ENCODE data around the gene AKAP7. TPM values are rescaled to one million over a fixed set of nuclear protein-coding genes. Genes with fewer than 3 reads are reported as not detected.

Gene AKAP7
- polyA plus RNA-seq, 2 donors = 2.3 to 2.6 TPM

DNA sequence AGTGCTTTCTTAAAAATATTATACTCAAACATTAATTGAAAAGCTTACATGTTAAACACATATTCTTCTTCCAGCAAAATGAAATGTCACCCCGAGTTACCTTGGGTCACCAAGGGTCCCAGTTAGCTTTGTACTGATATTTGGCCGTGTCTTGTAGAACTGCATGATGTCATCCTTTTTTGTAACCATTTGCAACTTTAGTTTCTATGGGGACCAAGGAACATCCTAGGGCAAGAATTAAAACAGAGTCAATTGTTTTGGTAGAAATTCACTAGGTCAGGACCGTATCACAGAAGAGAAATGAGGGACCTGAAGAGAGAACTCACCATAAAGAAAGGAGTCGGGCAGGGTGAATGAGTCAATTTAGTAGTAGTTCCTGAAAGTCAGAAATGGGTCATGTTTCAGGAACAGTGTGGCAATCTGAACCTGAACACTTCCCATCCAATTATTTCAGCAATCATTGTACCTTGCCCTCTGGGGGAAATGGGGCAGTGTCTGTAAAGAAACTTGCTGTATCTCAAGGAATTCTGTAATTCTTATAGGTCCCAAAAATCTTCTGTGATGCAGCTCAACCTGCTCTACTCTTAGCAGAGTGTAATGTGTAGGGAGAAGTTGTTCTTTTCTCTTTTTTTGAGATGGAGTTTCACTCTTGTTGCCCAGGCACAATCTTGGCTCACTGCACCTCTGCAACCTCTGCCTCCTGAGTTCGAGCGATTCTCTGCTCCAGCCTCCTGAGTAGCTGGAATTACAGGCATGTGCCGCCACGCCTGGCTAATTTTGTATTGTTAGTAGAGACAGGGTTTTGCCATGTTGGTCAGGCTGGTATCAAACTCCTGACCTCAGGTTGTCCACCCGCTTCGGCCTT, 5.3 kb upstream of the AKAP7 start:
- no peaks in the 10 kb centered on the region for H3K27me3 ChIP-seq (ENCODE audit: control insufficient read depth in 1 of 2, insufficient read depth in 2 of 2, low read length in 2 of 2)
- H3K36me3 ChIP-seq (ENCODE audit: control insufficient read depth in 2 of 2, insufficient read depth in 2 of 2, low read length in 1 of 2) = no peaks in the 10 kb centered on the region
- WGBS, 2 donors = 67 to 71% methylated on average over 10 of the region's 10 CpGs
- H3K4me1 ChIP-seq (ENCODE audit: control insufficient read depth in 2 of 2, insufficient read depth in 2 of 2, low read length in 1 of 2) = no peaks in the 10 kb centered on the region
- H3K27ac ChIP-seq (ENCODE audit: low read depth in 2 of 2, low read length in 1 of 2) = no peak overlapping the region
- no peak overlapping the region for H3K4me3 ChIP-seq (ENCODE audit: low read depth in 1 of 2, low read length in 2 of 2)
- H3K9me3 ChIP-seq (ENCODE audit: control insufficient read depth in 2 of 2, insufficient read depth in 1 of 2, low read depth in 1 of 2, low read length in 1 of 2) = no peaks in the 10 kb centered on the region

DNA sequence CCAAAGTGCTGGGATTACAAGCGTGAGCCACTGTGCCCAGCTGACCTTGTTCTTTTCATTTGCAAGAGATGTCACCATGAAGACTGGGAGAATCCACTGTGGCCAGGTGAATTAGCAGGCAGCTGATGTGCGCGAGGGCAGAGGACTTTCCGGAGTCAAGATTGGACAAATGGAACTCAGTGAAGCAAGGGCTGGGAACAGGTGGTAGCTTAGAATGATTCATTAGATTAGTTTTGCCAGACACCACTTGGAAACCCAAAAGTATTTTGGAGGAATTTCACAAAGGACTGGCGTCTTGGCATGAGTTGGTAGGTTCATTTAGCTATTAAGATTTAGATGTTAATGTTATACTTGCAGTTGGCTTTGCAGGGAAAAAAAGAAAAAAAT, 4.7 kb upstream of the AKAP7 start:
- Histone ChIP-seq H3K27me3 (ENCODE audit: control insufficient read depth in 1 of 2, insufficient read depth in 2 of 2, low read length in 2 of 2) (no peaks in the 10 kb centered on the region), H3K4me1 (ENCODE audit: control insufficient read depth in 2 of 2, insufficient read depth in 2 of 2, low read length in 1 of 2) (no peaks in the 10 kb centered on the region), H3K4me3 (ENCODE audit: low read depth in 1 of 2, low read length in 2 of 2) (no peak overlapping the region), H3K27ac (ENCODE audit: low read depth in 2 of 2, low read length in 1 of 2) (no peak overlapping the region), H3K9me3 (ENCODE audit: control insufficient read depth in 2 of 2, insufficient read depth in 1 of 2, low read depth in 1 of 2, low read length in 1 of 2) (no peaks in the 10 kb centered on the region), H3K36me3 (ENCODE audit: control insufficient read depth in 2 of 2, insufficient read depth in 2 of 2, low read length in 1 of 2) (no peaks in the 10 kb centered on the region)
- WGBS, 2 donors = 82 to 86% methylated on average over 5 of the region's 5 CpGs

DNA sequence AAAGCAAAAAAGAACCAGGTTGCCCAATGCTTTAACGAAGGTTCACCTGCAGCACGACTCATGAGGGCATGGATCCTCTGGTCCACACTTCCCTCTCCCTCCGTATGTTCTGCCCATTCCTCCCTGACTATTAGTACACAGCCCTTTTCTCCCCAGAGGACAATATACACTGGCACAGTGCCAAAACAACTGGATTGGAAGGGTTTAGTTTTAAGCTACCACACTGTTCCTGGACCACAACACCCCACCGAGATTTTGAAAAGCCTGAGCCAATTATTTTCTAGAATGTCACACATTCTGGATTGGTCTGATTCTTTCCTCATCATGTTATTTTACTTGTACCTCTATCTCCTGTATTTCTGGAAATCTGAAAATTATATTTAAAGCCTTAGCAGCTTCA, 2.9 kb upstream of the AKAP7 start:
- no peaks in the 10 kb centered on the region for H3K36me3 ChIP-seq (ENCODE audit: control insufficient read depth in 2 of 2, insufficient read depth in 2 of 2, low read length in 1 of 2)
- WGBS, 2 donors = 70 to 82% methylated on average over 4 of the region's 4 CpGs
- no peak overlapping the region for H3K4me3 ChIP-seq (ENCODE audit: low read depth in 1 of 2, low read length in 2 of 2)
- no peaks in the 10 kb centered on the region for H3K9me3 ChIP-seq (ENCODE audit: control insufficient read depth in 2 of 2, insufficient read depth in 1 of 2, low read depth in 1 of 2, low read length in 1 of 2)
- no peak overlapping the region for H3K27ac ChIP-seq (ENCODE audit: low read depth in 2 of 2, low read length in 1 of 2)
- no peaks in the 10 kb centered on the region for H3K4me1 ChIP-seq (ENCODE audit: control insufficient read depth in 2 of 2, insufficient read depth in 2 of 2, low read length in 1 of 2)
- no peaks in the 10 kb centered on the region for H3K27me3 ChIP-seq (ENCODE audit: control insufficient read depth in 1 of 2, insufficient read depth in 2 of 2, low read length in 2 of 2)

- H3K27ac ChIP-seq (ENCODE audit: low read depth in 2 of 2, low read length in 1 of 2) = no peak overlapping the region
- peak overlapping the region in 1 of 2 donors; percentile 88 for H3K4me3 ChIP-seq (ENCODE audit: low read depth in 1 of 2, low read length in 2 of 2)
- no peaks in the 10 kb centered on the region for H3K27me3 ChIP-seq (ENCODE audit: control insufficient read depth in 1 of 2, insufficient read depth in 2 of 2, low read length in 2 of 2)
- no peaks in the 10 kb centered on the region for H3K9me3 ChIP-seq (ENCODE audit: control insufficient read depth in 2 of 2, insufficient read depth in 1 of 2, low read depth in 1 of 2, low read length in 1 of 2)
- no peaks in the 10 kb centered on the region for H3K4me1 ChIP-seq (ENCODE audit: control insufficient read depth in 2 of 2, insufficient read depth in 2 of 2, low read length in 1 of 2)
- H3K36me3 ChIP-seq (ENCODE audit: control insufficient read depth in 2 of 2, insufficient read depth in 2 of 2, low read length in 1 of 2) = no peaks in the 10 kb centered on the region
- WGBS, 2 donors = 85 to 86% methylated on average over 14 of the region's 14 CpGs
Observed at GRCh38 chr6:131134220-131134979, 867 bp upstream of the AKAP7 start.

- H3K36me3 ChIP-seq (ENCODE audit: control insufficient read depth in 2 of 2, insufficient read depth in 2 of 2, low read length in 1 of 2) = no peaks in the 10 kb centered on the region
- H3K27ac ChIP-seq (ENCODE audit: low read depth in 2 of 2, low read length in 1 of 2) = peak overlapping the region; percentile 89 to 95
- H3K9me3 ChIP-seq (ENCODE audit: control insufficient read depth in 2 of 2, insufficient read depth in 1 of 2, low read depth in 1 of 2, low read length in 1 of 2) = no peaks in the 10 kb centered on the region
- peak overlapping the region; percentile 77 to 88 for H3K4me3 ChIP-seq (ENCODE audit: low read depth in 1 of 2, low read length in 2 of 2)
- no peaks in the 10 kb centered on the region for H3K4me1 ChIP-seq (ENCODE audit: control insufficient read depth in 2 of 2, insufficient read depth in 2 of 2, low read length in 1 of 2)
- WGBS, 2 donors = 5 to 6% methylated on average over 4 of the region's 4 CpGs
- no peaks in the 10 kb centered on the region for H3K27me3 ChIP-seq (ENCODE audit: control insufficient read depth in 1 of 2, insufficient read depth in 2 of 2, low read length in 2 of 2)
Observed at GRCh38 chr6:131134980-131135243, 355 bp upstream of the AKAP7 start.

- no peaks in the 10 kb centered on the region for H3K27me3 ChIP-seq (ENCODE audit: control insufficient read depth in 1 of 2, insufficient read depth in 2 of 2, low read length in 2 of 2)
- no peaks in the 10 kb centered on the region for H3K9me3 ChIP-seq (ENCODE audit: control insufficient read depth in 2 of 2, insufficient read depth in 1 of 2, low read depth in 1 of 2, low read length in 1 of 2)
- peak overlapping the region; percentile 77 to 88 for H3K4me3 ChIP-seq (ENCODE audit: low read depth in 1 of 2, low read length in 2 of 2)
- 8 to 12% methylated on average over 17 of the region's 17 CpGs for WGBS, 2 donors
- no peaks in the 10 kb centered on the region for H3K36me3 ChIP-seq (ENCODE audit: control insufficient read depth in 2 of 2, insufficient read depth in 2 of 2, low read length in 1 of 2)
- no peaks in the 10 kb centered on the region for H3K4me1 ChIP-seq (ENCODE audit: control insufficient read depth in 2 of 2, insufficient read depth in 2 of 2, low read length in 1 of 2)
- peak overlapping the region; percentile 89 to 95 for H3K27ac ChIP-seq (ENCODE audit: low read depth in 2 of 2, low read length in 1 of 2)
Observed at GRCh38 chr6:131136021-131136786, 937 bp downstream of the AKAP7 start.

DNA sequence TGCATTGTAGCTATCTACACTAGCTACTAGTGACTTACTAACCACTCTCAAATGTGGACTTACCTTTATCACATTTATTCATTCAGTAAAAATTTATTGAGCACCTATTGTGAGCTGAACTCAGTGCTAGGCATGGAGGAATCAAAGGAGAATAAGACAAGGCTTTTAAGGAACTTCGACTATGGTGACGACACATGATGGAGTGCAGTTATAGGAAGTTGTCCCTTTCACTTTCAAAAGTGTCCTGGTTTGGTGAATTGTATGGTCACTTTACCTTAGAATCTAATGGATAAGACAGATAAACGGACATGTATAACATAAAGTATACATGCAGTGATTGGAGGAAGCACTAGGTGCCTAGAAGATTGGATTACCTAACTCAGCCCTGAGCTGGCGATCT, 4.3 kb downstream of the AKAP7 start:
- Histone ChIP-seq H3K36me3 (ENCODE audit: control insufficient read depth in 2 of 2, insufficient read depth in 2 of 2, low read length in 1 of 2) (no peaks in the 10 kb centered on the region), H3K4me1 (ENCODE audit: control insufficient read depth in 2 of 2, insufficient read depth in 2 of 2, low read length in 1 of 2) (peaks cover 0 to 3% of the 10 kb centered on the region in 2 donors), H3K27me3 (ENCODE audit: control insufficient read depth in 1 of 2, insufficient read depth in 2 of 2, low read length in 2 of 2) (no peaks in the 10 kb centered on the region), H3K9me3 (ENCODE audit: control insufficient read depth in 2 of 2, insufficient read depth in 1 of 2, low read depth in 1 of 2, low read length in 1 of 2) (no peaks in the 10 kb centered on the region), H3K4me3 (ENCODE audit: low read depth in 1 of 2, low read length in 2 of 2) (no peak overlapping the region), H3K27ac (ENCODE audit: low read depth in 2 of 2, low read length in 1 of 2) (no peak overlapping the region)
- WGBS, 2 donors = 73 to 83% methylated on average over 4 of the region's 4 CpGs

- WGBS, 2 donors = 97% methylated on average over 3 of the region's 3 CpGs
- no peaks in the 10 kb centered on the region for H3K9me3 ChIP-seq (ENCODE audit: control insufficient read depth in 2 of 2, insufficient read depth in 1 of 2, low read depth in 1 of 2, low read length in 1 of 2)
Observed at GRCh38 chr6:131143319-131143718, 8.1 kb downstream of the AKAP7 start.

GRCh38 chr6:131146865-131147264, 11.6 kb downstream of the AKAP7 start:
- Histone ChIP-seq H3K36me3 (ENCODE audit: control insufficient read depth in 2 of 2, insufficient read depth in 2 of 2, low read length in 1 of 2) (no peaks in the 10 kb centered on the region), H3K4me1 (ENCODE audit: control insufficient read depth in 2 of 2, insufficient read depth in 2 of 2, low read length in 1 of 2) (peaks cover 0 to 3% of the 10 kb centered on the region in 2 donors), H3K9me3 (ENCODE audit: control insufficient read depth in 2 of 2, insufficient read depth in 1 of 2, low read depth in 1 of 2, low read length in 1 of 2) (no peaks in the 10 kb centered on the region), H3K27ac (ENCODE audit: low read depth in 2 of 2, low read length in 1 of 2) (no peak overlapping the region), H3K4me3 (ENCODE audit: low read depth in 1 of 2, low read length in 2 of 2) (no peak overlapping the region), H3K27me3 (ENCODE audit: control insufficient read depth in 1 of 2, insufficient read depth in 2 of 2, low read length in 2 of 2) (no peaks in the 10 kb centered on the region)
- 77 to 91% methylated on average over 2 of the region's 2 CpGs for WGBS, 2 donors

More at GRCh38 chr6:131143319-131143718, 8.1 kb downstream of the AKAP7 start:
- Histone ChIP-seq H3K36me3 (ENCODE audit: control insufficient read depth in 2 of 2, insufficient read depth in 2 of 2, low read length in 1 of 2) (no peaks in the 10 kb centered on the region), H3K27me3 (ENCODE audit: control insufficient read depth in 1 of 2, insufficient read depth in 2 of 2, low read length in 2 of 2) (no peaks in the 10 kb centered on the region), H3K27ac (ENCODE audit: low read depth in 2 of 2, low read length in 1 of 2) (no peak overlapping the region), H3K4me1 (ENCODE audit: control insufficient read depth in 2 of 2, insufficient read depth in 2 of 2, low read length in 1 of 2) (peaks cover 0 to 3% of the 10 kb centered on the region in 2 donors), H3K4me3 (ENCODE audit: low read depth in 1 of 2, low read length in 2 of 2) (no peak overlapping the region)

All from esophagus (tissue), 2 donors.